ENCODE results near the gene CALR3.
A peak's percentile ranks its signal among the peaks of the same experiment; 100 is the strongest.
"Not testable (repeated sequence)": the region's sequence is repeated elsewhere in the genome, so short reads cannot be mapped to it uniquely, and the experiment has no call there.

The CALR3 gene

GRCh38 chr19:16472992-16473391 is 23.0 kb downstream of the CALR3 start:
- no peak overlapping the region for H3K9ac ChIP-seq (ENCODE audit: low read length)
- H3K4me2 ChIP-seq (ENCODE audit: low read length), result no peak overlapping the region
- H4K20me1 ChIP-seq (ENCODE audit: insufficient read depth, low read length), result peaks cover 25% of the 10 kb centered on the region
- H3K9me3 ChIP-seq (ENCODE audit: insufficient read depth, low read length), result no peaks in the 10 kb centered on the region
- H3K36me3 ChIP-seq (replicated peaks; ENCODE audit: low read depth, low read length), result peaks cover 8% of the 10 kb centered on the region
- no peak overlapping the region for H3K27ac ChIP-seq (ENCODE audit: low read length)
- peaks cover 26% of the 10 kb centered on the region for H3K4me1 ChIP-seq (ENCODE audit: low read length)
- no peaks in the 10 kb centered on the region for H3K27me3 ChIP-seq (ENCODE audit: low read depth, low read length)
- no peak overlapping the region for H2AFZ ChIP-seq (ENCODE audit: low read depth, low read length)
- peaks cover 37% of the 10 kb centered on the region for H3K79me2 ChIP-seq (ENCODE audit: low read length)
- TF ChIP-seq EZH2phosphoT487 (IDR thresholded peaks at IDR 0.05; ENCODE audit: low read depth), result no peak
- TF ChIP-seq, protein P1, sequence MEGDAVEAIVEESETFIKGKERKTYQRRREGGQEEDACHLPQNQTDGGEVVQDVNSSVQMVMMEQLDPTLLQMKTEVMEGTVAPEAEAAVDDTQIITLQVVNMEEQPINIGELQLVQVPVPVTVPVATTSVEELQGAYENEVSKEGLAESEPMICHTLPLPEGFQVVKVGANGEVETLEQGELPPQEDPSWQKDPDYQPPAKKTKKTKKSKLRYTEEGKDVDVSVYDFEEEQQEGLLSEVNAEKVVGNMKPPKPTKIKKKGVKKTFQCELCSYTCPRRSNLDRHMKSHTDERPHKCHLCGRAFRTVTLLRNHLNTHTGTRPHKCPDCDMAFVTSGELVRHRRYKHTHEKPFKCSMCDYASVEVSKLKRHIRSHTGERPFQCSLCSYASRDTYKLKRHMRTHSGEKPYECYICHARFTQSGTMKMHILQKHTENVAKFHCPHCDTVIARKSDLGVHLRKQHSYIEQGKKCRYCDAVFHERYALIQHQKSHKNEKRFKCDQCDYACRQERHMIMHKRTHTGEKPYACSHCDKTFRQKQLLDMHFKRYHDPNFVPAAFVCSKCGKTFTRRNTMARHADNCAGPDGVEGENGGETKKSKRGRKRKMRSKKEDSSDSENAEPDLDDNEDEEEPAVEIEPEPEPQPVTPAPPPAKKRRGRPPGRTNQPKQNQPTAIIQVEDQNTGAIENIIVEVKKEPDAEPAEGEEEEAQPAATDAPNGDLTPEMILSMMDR (IDR thresholded peaks at IDR 0.05; ENCODE audit: low read depth, low read length), result no peak
- no peak overlapping the region for H3K4me3 ChIP-seq (ENCODE audit: low read length)

- peaks cover 30% of the 10 kb centered on the region for H4K20me1 ChIP-seq (ENCODE audit: insufficient read depth, low read length)
- H3K27me3 ChIP-seq (ENCODE audit: low read depth, low read length); H3K36me3 ChIP-seq (replicated peaks; ENCODE audit: low read depth, low read length); H3K27ac ChIP-seq (ENCODE audit: low read length); H3K9me3 ChIP-seq (ENCODE audit: insufficient read depth, low read length); H2AFZ ChIP-seq (ENCODE audit: low read depth, low read length): not testable (repeated sequence)
- H3K9ac ChIP-seq (ENCODE audit: low read length), result peak overlapping the region; percentile 71
- H3K4me2 ChIP-seq (ENCODE audit: low read length), result peak overlapping the region; percentile 86
- peaks cover 41% of the 10 kb centered on the region for H3K79me2 ChIP-seq (ENCODE audit: low read length)
- H3K4me3 ChIP-seq (ENCODE audit: low read length), result peak overlapping the region; percentile 85
- peaks cover 26% of the 10 kb centered on the region for H3K4me1 ChIP-seq (ENCODE audit: low read length)
Observed at GRCh38 chr19:16472559-16472899, 23.4 kb downstream of the CALR3 start.

- Histone ChIP-seq H4K20me1 (ENCODE audit: insufficient read depth, low read length) (peaks cover 36% of the 10 kb centered on the region), H3K27me3 (ENCODE audit: low read depth, low read length) (no peaks in the 10 kb centered on the region), H2AFZ (ENCODE audit: low read depth, low read length) (no peak overlapping the region), H3K4me1 (ENCODE audit: low read length) (peaks cover 26% of the 10 kb centered on the region), H3K27ac (ENCODE audit: low read length) (no peak overlapping the region), H3K4me2 (ENCODE audit: low read length) (peak overlapping the region; percentile 92), H3K36me3 (replicated peaks; ENCODE audit: low read depth, low read length) (peaks cover 8% of the 10 kb centered on the region), H3K4me3 (ENCODE audit: low read length) (peak overlapping the region; percentile 79), H3K9me3 (ENCODE audit: insufficient read depth, low read length) (no peaks in the 10 kb centered on the region), H3K9ac (ENCODE audit: low read length) (peak overlapping the region; percentile 50), H3K79me2 (ENCODE audit: low read length) (peaks cover 55% of the 10 kb centered on the region)
- TF ChIP-seq EZH2phosphoT487 (IDR thresholded peaks at IDR 0.05; ENCODE audit: low read depth), result no peak
- TF ChIP-seq, protein P1 (IDR thresholded peaks at IDR 0.05; ENCODE audit: low read depth, low read length), result no peak
Observed at GRCh38 chr19:16470911-16471811, 24.8 kb downstream of the CALR3 start.

DNA sequence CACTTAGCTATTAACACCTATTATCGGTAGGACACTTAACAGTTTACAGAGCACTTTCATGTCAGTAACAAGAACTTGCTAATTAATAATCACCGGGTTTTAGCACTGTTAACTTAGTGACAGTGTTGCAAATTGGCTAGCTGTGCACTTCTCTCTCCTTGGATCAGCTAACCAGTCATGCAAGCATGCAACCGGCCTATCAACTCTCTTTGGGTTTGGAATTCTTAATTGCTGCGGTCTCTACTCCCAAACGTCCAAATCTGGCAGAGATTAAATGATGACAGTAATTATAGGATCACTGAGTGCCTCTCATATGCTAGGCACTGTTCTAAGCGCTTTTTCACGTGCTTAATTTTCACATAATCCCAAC is 25.4 kb downstream of the CALR3 start:
- peak overlapping the region; percentile 50 for H3K9ac ChIP-seq (ENCODE audit: low read length)
- H3K27ac ChIP-seq (ENCODE audit: low read length), result no peak overlapping the region
- H3K36me3 ChIP-seq (replicated peaks; ENCODE audit: low read depth, low read length), result peaks cover 8% of the 10 kb centered on the region
- TF ChIP-seq EZH2phosphoT487 (IDR thresholded peaks at IDR 0.05; ENCODE audit: low read depth), result no peak
- TF ChIP-seq, protein P1 (IDR thresholded peaks at IDR 0.05; ENCODE audit: low read depth, low read length), result no peak
- peaks cover 60% of the 10 kb centered on the region for H3K79me2 ChIP-seq (ENCODE audit: low read length)
- no peak overlapping the region for H2AFZ ChIP-seq (ENCODE audit: low read depth, low read length)
- H3K9me3 ChIP-seq (ENCODE audit: insufficient read depth, low read length), result no peaks in the 10 kb centered on the region
- no peaks in the 10 kb centered on the region for H3K27me3 ChIP-seq (ENCODE audit: low read depth, low read length)
- H3K4me2 ChIP-seq (ENCODE audit: low read length), result peak overlapping the region; percentile 92
- peaks cover 25% of the 10 kb centered on the region for H3K4me1 ChIP-seq (ENCODE audit: low read length)
- peaks cover 38% of the 10 kb centered on the region for H4K20me1 ChIP-seq (ENCODE audit: insufficient read depth, low read length)
- peak overlapping the region; percentile 79 for H3K4me3 ChIP-seq (ENCODE audit: low read length)

Measured in OCI-LY3 (cell line).